Mononuclear cell (primary cell): Measurements from ENCODE around the gene GSG1L2. TPM values are rescaled to one million over a fixed set of nuclear protein-coding genes. Genes with fewer than 3 reads are reported as not detected.

Source experiments
- H3K27me3 ChIP-seq: 2 replicates; pipeline ENCODE4 v1.6.0; 2011; ENCODE audit warnings: low read length, control low read depth; ENCODE audit not compliant: insufficient read depth
- H3K4me1 ChIP-seq: 2 replicates; pipeline ENCODE4 v1.5.1; 2011; ENCODE audit warnings: mild to moderate bottlenecking, low read length, control low read depth; ENCODE audit not compliant: insufficient read depth
- H3K4me3 ChIP-seq: 2 replicates; pipeline ENCODE4 v1.5.1; 2011; ENCODE audit warnings: mild to moderate bottlenecking, low read length, moderate library complexity
- H3K9me3 ChIP-seq: 2 replicates; pipeline ENCODE4 v1.5.1; 2011; ENCODE audit warnings: low read depth, mild to moderate bottlenecking, control low read depth, low read length
- total RNA-seq: library from RNA; depleted of rRNA; stranded (reverse); fragments of >200 nt; gene quantifications from one replicate; pipeline ENCODE4 v1.2.3, GENCODE V29; 2012

Gene GSG1L2
- total RNA-seq, 1 donor: not detected

DNA sequence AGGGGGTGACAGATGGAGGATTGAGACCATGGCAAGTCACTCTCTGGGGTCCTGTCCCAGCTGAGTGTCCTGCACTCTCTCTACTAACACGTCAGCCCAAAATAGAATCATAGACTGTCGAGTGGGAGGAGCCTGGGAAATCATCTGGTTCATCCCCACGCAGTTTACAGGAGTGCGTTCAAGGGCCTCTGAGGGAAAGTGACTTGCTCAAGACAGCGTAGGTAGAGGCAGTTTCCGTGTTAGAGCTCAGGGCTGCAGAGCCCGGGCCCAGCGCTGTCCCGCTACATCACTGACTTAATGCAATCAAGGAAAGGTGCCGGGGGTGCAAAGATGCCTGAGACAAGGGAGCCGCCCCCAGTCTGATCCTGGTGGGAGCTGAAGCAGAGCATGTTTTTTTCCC is 10.3 kb downstream of the GSG1L2 start:
- Histone ChIP-seq H3K9me3 (no peaks in the 10 kb centered on the region), H3K4me3 (no peak overlapping the region), H3K27me3 (peaks cover 2% of the 10 kb centered on the region), H3K4me1 (no peaks in the 10 kb centered on the region)

DNA sequence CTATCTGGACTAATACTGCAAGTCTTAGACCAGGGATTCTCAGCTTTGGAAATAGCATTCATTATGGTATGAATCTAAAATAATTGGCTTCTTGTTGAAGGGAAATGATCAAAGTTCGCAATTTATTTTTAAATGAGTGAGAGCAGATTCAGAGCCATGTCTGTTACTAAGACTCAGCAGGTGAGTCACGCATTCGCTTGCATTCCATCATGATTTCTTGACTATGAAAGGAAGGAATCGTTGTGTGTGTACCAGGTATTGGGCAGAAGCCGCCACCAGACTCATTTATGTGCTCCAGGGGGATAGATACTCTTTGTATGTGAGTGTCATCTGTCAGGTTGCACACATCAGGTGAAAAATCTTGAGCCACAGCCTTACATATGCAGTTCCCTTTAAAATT is 10.8 kb downstream of the GSG1L2 start:
- Histone ChIP-seq H3K9me3 (no peaks in the 10 kb centered on the region), H3K4me1 (no peaks in the 10 kb centered on the region), H3K4me3 (no peak overlapping the region), H3K27me3 (peaks cover 2% of the 10 kb centered on the region)

DNA sequence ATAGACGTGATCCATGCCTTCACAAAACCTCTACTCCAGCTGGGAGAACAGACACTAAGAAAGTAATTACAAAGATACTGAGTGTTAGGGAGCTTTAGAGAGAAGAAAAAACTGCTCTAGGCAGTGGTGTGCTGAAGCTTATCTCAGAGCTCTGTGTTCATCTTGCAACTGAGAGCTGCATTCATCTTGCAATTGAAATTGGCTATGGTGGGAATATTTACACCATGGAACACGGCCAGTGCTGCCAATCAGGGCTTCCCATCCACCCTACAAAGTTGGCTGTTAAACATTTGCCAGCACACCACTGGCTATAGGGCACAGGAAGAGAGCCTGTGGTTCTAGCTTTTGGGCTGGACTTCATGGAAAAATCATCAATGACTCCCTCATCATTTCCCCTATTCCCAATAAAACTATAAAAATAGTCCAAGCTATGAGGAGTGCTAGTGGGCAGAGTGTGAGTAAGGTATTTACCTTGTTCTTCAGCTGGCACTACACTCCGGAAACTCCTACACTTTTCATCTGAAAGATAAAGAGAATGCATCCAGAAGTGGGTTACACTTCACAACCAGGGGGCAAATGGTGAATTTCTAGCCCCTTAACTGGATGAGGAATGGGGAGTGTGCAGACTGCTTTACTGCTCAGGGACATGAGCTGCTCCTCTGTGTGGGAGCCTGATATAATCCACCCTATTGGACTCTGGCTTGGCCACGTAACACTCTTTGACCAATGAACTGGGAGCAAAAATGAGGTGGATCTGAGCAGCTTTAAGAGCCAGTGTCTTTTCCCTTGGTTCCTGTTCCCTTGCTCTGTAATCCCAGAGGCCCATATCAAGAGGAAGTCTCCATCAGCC is 11.6 kb downstream of the GSG1L2 start:
- H3K4me1 ChIP-seq: no peaks in the 10 kb centered on the region
- peaks cover 2% of the 10 kb centered on the region for H3K27me3 ChIP-seq
- H3K4me3 ChIP-seq: no peak overlapping the region
- no peaks in the 10 kb centered on the region for H3K9me3 ChIP-seq

DNA sequence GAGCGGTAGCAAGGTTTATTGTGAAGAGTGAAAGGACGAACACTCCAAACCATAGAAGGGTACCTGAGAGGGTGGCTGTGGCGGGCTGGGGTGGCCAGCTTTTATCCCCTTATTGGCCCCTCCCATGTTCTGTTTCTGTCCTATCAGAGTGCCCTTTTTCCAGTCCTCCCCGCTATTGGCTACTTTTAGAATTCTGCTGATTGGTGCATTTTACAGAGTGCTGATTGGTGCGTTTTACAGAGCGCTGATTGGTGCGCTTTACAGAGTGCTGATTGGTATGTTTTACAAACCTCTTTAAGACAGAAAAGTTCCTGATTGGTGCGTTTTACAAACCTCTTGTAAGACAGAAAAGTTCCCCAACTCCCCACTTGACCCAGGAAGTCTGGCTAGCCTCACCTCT is 12.5 kb downstream of the GSG1L2 start:
- Histone ChIP-seq H3K4me1 (no peaks in the 10 kb centered on the region), H3K27me3 (peaks cover 2% of the 10 kb centered on the region), H3K4me3 (no peak overlapping the region)

DNA sequence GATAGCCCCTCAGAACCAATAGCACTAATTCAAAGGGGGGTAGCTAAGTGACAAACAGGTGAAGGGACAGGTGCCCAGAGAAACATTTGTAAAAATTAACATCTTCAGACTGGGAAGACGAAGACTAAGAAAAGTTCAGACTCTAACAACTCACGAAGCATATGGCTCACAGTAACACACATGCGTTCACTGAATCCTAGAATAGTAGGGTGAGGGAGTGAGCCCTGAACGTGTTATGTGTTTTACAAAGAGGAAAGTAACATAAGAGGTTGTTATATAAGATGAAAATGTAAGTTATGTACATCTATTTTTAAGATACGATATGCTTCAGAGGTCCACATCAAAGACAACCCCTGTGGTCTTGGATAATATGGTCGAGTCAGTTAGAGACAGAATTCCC is 15.2 kb downstream of the GSG1L2 start:
- Histone ChIP-seq H3K4me1 (no peaks in the 10 kb centered on the region), H3K27me3 (peaks cover 2% of the 10 kb centered on the region), H3K4me3 (no peak overlapping the region), H3K9me3 (no peaks in the 10 kb centered on the region)

More for the DNA sequence above, 12.5 kb downstream of the GSG1L2 start:
- H3K9me3 ChIP-seq: no peaks in the 10 kb centered on the region

DNA sequence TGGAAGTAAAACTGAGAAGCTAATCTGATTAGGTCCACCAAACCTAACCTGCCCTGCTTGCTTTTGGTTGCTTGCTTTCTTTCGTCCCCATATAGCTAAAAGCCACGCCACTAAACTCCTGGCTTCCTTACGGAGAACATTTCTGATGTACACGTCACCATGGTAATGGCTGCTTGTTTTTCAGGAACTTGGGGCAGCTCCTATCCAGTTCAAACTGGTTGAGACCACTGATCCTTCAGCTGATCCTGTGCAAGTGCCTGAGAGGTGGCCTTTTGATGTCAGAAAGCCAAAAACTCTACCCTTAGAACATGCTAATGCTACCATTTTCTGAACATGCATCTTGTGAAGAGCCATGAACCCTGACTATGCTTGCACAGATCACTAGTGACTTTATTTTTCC is 16.1 kb downstream of the GSG1L2 start:
- Histone ChIP-seq H3K4me1 (no peaks in the 10 kb centered on the region), H3K4me3 (no peak overlapping the region), H3K9me3 (no peaks in the 10 kb centered on the region), H3K27me3 (no peaks in the 10 kb centered on the region)

DNA sequence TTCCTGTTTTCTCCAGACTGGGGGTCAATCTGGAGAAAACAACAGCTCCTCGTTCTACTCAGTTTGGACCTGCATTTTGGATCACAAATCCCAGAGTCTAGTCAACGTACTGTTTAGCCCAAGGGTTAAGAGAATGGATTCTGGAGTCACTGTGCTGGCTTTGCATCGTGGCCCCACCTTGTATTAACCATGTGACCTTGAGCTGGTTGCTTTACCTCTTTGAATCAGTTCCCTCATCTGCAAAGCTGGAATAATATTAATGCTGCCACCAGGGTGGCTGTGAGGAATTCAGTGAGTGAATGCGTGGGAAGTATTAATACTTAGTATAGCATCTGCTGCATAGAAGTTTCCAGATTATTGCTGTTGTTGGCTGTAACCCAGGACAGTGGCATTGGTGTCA is 19.2 kb downstream of the GSG1L2 start:
- no peak overlapping the region for H3K4me3 ChIP-seq

DNA sequence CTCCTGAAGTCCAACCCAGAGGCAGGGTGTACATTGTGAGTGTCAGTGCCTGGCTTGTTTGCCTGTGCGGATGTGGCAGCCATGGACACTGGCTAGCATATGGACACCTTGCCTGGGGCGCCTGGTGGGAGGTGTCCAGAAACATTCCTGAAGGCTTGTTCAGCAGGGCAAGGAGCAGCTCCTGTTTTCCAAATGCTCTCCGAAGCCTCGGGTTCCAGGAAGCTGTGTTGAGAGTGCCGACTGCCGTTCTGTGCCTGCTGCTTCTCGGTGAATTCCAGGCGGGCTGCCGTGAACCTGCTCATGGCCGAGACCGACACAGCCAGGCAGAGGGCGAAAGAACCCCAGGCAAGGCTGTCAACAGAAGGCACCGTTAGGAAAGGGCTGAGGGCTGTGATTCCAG is 19.6 kb downstream of the GSG1L2 start:
- no peaks in the 10 kb centered on the region for H3K27me3 ChIP-seq
- no peak overlapping the region for H3K4me3 ChIP-seq
- H3K9me3 ChIP-seq: no peaks in the 10 kb centered on the region
- no peaks in the 10 kb centered on the region for H3K4me1 ChIP-seq

More for the DNA sequence above, 19.2 kb downstream of the GSG1L2 start:
- Histone ChIP-seq H3K27me3 (no peaks in the 10 kb centered on the region), H3K4me1 (no peaks in the 10 kb centered on the region), H3K9me3 (no peaks in the 10 kb centered on the region)

DNA sequence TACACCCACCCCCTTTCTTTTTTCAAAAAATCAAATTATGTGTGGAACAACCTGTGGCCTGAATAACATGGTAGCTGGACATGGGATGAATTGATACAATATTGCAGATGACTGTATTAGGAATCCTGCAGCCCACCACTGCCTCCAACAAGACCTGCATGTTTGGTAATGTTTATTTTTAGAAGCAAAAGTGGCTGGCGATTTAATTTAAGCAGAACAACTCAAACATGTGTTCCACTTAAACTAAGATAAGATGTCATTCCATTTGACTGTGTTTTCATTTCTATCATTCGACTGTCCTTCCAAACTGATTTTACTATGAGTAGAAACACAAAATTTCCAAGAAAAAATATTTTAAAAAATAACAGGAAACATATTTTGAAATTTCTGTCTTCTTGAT is 20.4 kb downstream of the GSG1L2 start:
- H3K27me3 ChIP-seq: no peaks in the 10 kb centered on the region
- H3K4me3 ChIP-seq: no peak overlapping the region
- H3K9me3 ChIP-seq: no peaks in the 10 kb centered on the region
- H3K4me1 ChIP-seq: no peaks in the 10 kb centered on the region

DNA sequence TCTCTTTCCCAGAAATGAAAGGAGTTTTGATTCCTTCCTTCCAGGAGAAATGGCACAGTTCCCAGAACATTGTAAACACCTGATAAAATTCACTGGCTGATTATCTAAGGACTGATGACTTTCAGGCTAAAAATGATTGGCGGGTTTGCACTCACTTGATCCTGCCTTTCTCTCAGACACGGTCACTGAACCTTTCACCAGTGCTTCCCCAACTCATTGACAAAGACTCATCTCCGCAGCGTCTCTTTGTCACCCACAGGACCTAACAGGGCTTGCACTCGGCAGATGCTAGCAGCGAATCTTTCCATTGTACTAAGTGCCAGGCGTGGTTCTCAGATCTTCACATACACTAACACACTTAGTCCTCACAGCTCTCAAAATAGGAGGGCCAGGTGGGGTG is 23.2 kb downstream of the GSG1L2 start:
- H3K4me1 ChIP-seq: no peaks in the 10 kb centered on the region
- no peaks in the 10 kb centered on the region for H3K27me3 ChIP-seq
- H3K9me3 ChIP-seq: no peaks in the 10 kb centered on the region
- H3K4me3 ChIP-seq: no peak overlapping the region

DNA sequence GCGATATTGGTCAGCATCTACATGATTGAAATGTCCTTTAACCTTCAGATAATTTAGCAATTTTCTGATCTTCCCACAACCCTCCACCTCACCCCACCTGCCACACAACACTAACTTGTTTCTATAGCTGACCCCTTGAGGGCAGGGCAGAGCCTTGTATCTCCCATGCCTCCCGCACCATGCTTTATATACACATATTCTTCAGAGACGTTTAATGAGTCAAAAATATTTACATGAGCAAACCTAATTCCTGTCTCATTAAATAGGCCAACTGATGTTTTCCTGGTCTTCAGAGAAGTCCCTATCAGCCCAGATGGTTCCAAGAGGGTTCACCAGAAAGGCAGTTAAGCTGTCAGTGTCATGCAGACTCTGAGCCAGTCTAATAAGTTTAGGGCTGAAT is 23.9 kb downstream of the GSG1L2 start:
- H3K4me1 ChIP-seq: no peaks in the 10 kb centered on the region
- H3K4me3 ChIP-seq: no peak overlapping the region
- no peaks in the 10 kb centered on the region for H3K27me3 ChIP-seq
- no peaks in the 10 kb centered on the region for H3K9me3 ChIP-seq

DNA sequence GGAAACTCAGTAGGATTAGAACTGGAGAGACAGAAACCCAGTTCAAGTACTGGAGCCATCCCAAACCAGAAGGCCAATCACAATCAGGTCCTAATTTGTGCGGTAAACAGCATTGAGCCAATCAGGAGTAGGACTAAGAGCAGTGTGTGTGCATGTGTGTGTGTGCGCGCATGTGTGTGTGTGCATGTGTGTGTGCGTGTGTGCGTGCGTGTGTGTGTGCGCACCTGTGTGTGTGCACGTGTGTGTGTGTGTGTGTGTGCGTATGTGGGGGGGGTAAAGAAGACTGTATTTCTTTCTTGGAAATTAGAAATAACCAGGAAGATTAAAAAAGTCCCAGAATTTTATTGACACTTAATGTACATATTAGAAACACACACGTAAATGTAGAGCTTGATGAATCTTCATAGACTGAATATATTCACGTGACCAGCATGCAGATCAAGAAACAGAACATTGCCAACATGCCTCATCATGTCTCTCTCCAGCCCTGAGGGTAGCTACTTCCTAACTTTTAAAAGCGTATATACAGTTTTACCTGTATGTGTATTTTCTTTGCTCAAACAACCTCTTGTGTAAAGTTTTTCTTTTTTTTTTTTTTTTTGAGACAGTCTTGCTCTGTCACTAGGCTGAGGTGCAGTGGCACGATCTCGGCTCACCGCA is 29.6 kb downstream of the GSG1L2 start:
- Histone ChIP-seq H3K9me3 (no peaks in the 10 kb centered on the region), H3K4me1 (no peaks in the 10 kb centered on the region), H3K4me3 (no peak overlapping the region), H3K27me3 (no peaks in the 10 kb centered on the region)

DNA sequence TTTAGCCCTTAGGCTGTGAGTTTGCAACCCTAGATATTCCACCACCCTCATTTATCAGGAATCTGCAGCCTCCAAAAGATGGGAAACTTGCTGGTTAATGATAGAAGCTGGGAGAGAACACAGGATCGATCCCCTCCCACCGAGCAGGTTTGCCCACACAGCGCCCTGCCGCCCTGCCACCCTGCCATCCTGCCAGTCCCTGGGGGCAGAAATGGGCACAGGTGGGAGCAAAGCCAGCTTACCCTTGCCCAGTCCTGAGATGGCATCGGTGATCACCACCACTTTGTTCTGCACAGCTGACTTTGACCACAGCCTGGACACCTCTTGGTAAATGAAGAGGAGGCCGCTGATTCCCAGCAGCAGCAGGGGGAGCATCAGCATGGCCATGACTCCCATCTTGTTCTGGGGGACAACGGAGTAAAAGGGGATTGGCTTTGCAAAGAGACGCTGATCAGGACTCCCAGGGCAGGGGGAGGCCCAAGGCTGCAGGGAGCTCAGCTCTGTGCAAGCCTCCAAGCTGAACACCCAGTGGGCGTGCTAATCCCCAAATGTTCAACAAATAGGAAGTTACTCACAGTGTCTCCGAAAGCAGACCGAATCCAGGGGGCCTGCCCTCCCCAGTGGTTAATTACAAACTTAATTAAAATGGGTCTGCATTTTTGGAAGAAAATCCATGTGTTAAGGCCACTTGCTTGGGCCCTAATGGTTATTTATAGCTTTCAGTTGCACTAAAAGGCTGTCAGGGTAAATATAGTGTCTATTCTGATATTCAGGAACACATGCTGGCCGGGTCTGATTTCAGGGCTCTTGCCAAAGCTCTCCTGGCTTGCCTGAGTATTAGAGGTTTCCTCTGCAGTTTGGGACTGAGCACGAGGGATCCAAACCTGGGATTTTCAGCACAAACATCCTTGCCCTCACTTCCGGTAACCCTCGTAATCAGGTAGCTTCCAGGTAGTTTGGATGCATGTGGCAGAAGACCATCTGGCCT is 30.7 kb downstream of the GSG1L2 start, which contains the start of gene DHRS7C:
Gene DHRS7C (minus strand): TSS at position 704 of the 988 bp plus-strand sequence. CDS start 308 bp downstream, at position 396.
- Histone ChIP-seq H3K27me3 (no peaks in the 10 kb centered on the region), H3K4me1 (no peaks in the 10 kb centered on the region), H3K9me3 (no peaks in the 10 kb centered on the region), H3K4me3 (no peak within 1 kb of the TSS)

DNA sequence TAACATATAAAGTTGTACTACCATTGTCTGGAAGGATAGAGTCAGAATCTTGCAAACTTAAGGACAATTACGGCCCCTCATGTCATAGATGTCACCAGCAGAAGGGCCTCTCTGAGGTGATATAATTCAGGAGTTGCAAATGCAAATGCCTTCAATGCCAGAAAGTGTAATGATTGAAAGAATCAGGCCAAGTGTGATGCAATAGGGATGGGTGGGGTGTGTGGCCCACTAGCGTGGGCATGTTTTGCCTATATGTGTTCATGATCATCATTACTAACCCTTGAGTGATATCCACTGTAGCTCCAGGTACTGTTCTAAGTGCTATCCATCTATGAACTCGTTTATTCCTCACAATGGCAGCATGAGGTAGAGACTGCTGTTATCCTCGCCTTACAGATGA is 31.6 kb downstream of the GSG1L2 start:
- no peaks in the 10 kb centered on the region for H3K27me3 ChIP-seq
- H3K4me3 ChIP-seq: no peak overlapping the region
- no peaks in the 10 kb centered on the region for H3K4me1 ChIP-seq
- H3K9me3 ChIP-seq: no peaks in the 10 kb centered on the region

DNA sequence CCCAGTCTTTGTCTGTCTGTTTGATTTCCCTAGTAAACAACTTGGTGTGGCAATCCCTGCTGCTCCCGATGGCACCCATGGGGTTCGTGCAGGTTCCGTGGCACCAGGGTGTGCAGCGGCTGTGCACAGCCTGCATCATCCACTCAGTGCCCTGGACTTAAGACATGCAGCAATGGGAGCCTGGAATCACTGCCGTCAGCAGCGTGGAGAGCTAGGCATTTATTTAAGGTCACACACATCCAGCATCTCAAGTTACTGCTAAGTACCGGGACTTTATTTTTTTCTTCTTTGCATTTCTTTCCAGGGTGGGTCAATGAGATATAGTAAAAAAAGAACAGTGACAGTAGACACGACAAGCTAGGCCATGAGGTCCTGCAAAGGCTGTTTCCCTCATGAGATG is 33.3 kb downstream of the GSG1L2 start:
- Histone ChIP-seq H3K27me3 (no peaks in the 10 kb centered on the region), H3K4me3 (no peak overlapping the region)

More for the DNA sequence above, 33.3 kb downstream of the GSG1L2 start:
- no peaks in the 10 kb centered on the region for H3K4me1 ChIP-seq
- no peaks in the 10 kb centered on the region for H3K9me3 ChIP-seq
